Muscle of leg (tissue), 11 donors: ENCODE results near the gene CD99L2. TPM values are rescaled to one million over a fixed set of nuclear protein-coding genes. Genes with fewer than 3 reads are reported as not detected.
"Not testable (repeated sequence)": the region's sequence is repeated elsewhere in the genome, so short reads cannot be mapped to it uniquely, and the experiment has no call there.

Source experiments
- DNase-seq: peaks from one replicate; pipeline ENCODE4 v3.0.0; 2013
- H3K27ac ChIP-seq: one replicate; pipeline ENCODE4 v1.5.1; 2013; ENCODE audit warnings: mild to moderate bottlenecking, low read length, control low read depth
- H3K27me3 ChIP-seq: one replicate; pipeline ENCODE4 v1.6.1; 2013; ENCODE audit warnings: low read length; ENCODE audit not compliant: control insufficient read depth, insufficient read depth
- H3K36me3 ChIP-seq: one replicate; pipeline ENCODE4 v1.6.1; 2013; ENCODE audit warnings: low read length; ENCODE audit not compliant: control insufficient read depth, insufficient read depth
- H3K4me1 ChIP-seq: one replicate; pipeline ENCODE4 v1.6.1; 2013; ENCODE audit warnings: low read length; ENCODE audit not compliant: control insufficient read depth, insufficient read depth
- H3K4me3 ChIP-seq: one replicate; pipeline ENCODE4 v1.5.1; 2013; ENCODE audit warnings: low read length, control low read depth
- H3K9me3 ChIP-seq: replicated peaks from 2 replicates; pipeline ENCODE4 v1.6.1; 2013; ENCODE audit warnings: low read depth, low read length; ENCODE audit not compliant: control insufficient read depth
- WGBS: methylation state at CpG from one replicate; pipeline ENCODE4 v1.1.5; 2013; ENCODE audit warnings: missing lambda C conversion rate; ENCODE audit not compliant: insufficient coverage; 5-methylcytosine and 5-hydroxymethylcytosine counted together
- polyA plus RNA-seq, 8 donors: library from polyadenylated mRNA; unstranded; fragments of 120-200 nt; gene quantifications; one replicate each; pipeline versions ENCODE4 v1.2.1 to v1.2.3, GENCODE V29; 2013; ENCODE audit warnings: inconsistent platforms in 1 of 8, low replicate concordance in 1 of 8; ENCODE audit not compliant: insufficient read length in 8 of 8, insufficient read depth in 1 of 8
- total RNA-seq: library from RNA; stranded (reverse); fragments of 120-200 nt; gene quantifications from one replicate; pipeline ENCODE4 v1.2.4, GENCODE V29; 2013

CD99L2 gene
- total and polyA plus RNA-seq, 9 donors = 23.0 to 48.3 (median 41.6) TPM

DNA sequence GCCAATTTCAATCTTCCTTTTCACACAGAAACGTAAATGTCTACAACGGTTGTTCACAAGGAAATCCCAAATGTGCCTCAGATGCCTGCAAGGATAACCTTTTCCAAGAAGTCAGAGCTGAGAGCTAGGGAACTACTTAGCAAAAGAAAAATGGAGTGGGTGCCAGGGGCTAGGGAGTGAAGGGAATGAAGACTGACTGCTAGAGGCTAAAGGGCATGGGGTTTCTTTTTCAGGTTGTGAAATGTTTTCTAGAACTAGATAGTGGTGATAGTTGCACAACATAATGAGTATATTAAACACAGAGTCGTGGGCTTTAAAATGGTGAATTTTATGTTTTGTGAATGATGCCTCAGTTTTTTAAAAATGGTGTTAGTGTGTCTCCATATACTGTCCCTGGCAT, 53.4 kb downstream of the CD99L2 start:
- Histone ChIP-seq H3K9me3 (no peaks in the 10 kb centered on the region), H3K36me3 (no peaks in the 10 kb centered on the region), H3K27me3 (no peaks in the 10 kb centered on the region), H3K4me1 (no peaks in the 10 kb centered on the region), H3K27ac (no peak overlapping the region), H3K4me3 (no peak overlapping the region)
- no peak for DNase-seq
- no CpG with 5 or more reads among the region's 3 CpGs for WGBS

DNA sequence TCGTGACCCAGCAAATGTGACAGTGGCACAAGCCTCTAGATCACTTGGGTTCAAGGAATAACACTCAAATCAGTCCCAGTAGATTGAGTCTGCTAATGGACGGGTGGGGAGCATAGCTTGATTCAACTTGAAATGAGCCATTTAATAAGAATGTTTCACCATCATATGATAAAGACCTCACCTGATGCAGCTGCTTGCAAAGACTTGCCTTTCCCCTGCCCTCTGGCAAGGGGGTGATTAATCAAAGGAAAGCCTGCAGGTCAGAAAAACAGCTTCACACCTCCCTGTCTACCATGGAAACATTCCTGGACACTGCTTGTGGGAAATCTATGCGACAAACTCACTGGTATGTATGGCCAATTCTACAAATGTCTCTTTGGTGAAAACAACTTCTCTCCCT, 54.5 kb downstream of the CD99L2 start:
- Histone ChIP-seq H3K36me3 (no peaks in the 10 kb centered on the region), H3K9me3 (no peaks in the 10 kb centered on the region), H3K27me3 (no peaks in the 10 kb centered on the region), H3K27ac (no peak overlapping the region), H3K4me1 (no peaks in the 10 kb centered on the region), H3K4me3 (no peak overlapping the region)
- no peak for DNase-seq
- no CpG with 5 or more reads among the region's 3 CpGs for WGBS

DNA sequence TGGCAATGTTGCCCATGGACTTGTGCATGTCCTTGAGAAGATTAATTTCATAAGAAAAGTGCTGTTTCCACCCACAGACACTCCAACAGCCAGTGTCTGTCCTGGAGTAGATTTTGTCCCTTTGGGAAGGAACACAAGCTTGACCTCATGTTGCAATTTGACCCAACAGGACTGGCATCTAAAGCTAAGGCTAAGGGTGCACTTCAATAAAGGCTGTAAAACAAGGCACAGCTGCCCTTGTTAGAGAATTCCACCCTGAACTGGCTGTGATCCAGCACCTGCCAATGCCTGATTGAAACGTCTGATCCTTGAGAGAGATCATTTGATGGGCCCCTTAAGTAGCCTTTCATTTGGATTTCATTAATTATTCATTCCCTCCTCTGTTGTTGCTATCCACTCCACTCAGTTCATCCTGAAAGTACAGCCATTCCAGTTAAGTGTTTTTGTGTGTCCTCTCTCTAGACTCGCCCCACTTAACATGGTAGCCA, 56.2 kb downstream of the CD99L2 start:
- no peak for DNase-seq
- Histone ChIP-seq H3K4me3 (no peak overlapping the region), H3K9me3 (no peaks in the 10 kb centered on the region), H3K27ac (no peak overlapping the region), H3K4me1 (no peaks in the 10 kb centered on the region), H3K27me3 (no peaks in the 10 kb centered on the region), H3K36me3 (no peaks in the 10 kb centered on the region)
- WGBS = 43% methylated on average over 2 of the region's 2 CpGs

DNA sequence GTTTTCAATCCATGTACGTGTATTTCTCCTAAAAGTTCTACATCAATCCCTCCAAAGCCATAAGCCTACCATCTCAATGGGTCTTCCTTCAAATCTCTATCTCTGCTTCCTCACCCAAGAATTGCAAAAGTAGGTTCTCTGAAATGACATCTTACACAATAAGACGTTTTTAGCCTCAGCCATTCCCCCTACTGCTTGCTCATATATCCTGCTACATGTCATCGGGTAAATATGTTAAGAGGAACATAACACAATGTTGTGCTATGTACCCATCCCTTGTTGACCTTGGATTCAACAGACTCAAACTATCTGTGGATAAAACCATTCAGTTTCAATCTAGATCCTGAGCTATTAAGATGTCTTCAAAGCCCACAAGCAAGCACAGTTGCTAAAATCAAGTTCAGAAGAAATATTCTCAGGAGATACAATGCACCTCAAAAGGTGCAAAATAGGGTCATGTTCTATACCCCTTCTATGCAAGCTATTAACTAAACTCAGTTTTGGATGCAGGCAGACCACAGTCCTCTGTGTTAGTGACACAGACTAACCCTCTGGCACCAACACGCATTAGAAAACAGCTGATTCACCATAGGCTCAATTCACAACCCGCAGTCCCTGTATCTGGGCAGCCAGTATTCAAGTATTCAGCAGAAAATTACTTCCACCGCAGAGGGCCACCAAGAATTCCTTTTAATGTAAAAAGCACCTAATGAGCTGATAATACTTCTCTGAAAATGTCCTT, 56.8 kb downstream of the CD99L2 start:
- no peaks in the 10 kb centered on the region for H3K27me3 ChIP-seq
- no peaks in the 10 kb centered on the region for H3K4me1 ChIP-seq
- no peak for DNase-seq
- no peak overlapping the region for H3K27ac ChIP-seq
- H3K9me3 ChIP-seq = no peaks in the 10 kb centered on the region
- no peak overlapping the region for H3K4me3 ChIP-seq
- H3K36me3 ChIP-seq = no peaks in the 10 kb centered on the region
- WGBS = 66% methylated on average over 2 of the region's 6 CpGs

DNA sequence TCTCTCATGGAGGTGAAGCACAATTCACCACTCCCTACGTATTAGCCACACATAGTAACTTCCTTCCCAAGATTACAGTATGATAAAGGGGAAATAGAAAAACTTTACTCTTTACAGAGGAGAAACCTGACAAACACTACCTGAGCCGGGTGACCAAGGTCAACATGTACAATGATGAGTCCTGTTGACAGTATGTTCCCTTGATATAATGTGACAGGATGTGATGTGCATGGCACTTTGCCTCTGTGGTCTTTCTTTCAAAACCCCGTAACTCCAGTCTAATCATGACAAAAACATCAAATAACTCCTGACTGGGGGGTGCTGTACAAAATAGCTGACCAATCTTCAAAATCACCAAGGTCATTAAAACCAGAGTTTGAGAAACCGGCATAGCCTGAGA, 60.6 kb downstream of the CD99L2 start:
- Histone ChIP-seq H3K27me3 (no peaks in the 10 kb centered on the region), H3K4me1 (no peaks in the 10 kb centered on the region), H3K9me3 (peaks cover 5% of the 10 kb centered on the region), H3K36me3 (no peaks in the 10 kb centered on the region), H3K4me3 (no peak overlapping the region), H3K27ac (no peak overlapping the region)
- WGBS = no CpG with 5 or more reads among the region's 4 CpGs
- no peak for DNase-seq

DNA sequence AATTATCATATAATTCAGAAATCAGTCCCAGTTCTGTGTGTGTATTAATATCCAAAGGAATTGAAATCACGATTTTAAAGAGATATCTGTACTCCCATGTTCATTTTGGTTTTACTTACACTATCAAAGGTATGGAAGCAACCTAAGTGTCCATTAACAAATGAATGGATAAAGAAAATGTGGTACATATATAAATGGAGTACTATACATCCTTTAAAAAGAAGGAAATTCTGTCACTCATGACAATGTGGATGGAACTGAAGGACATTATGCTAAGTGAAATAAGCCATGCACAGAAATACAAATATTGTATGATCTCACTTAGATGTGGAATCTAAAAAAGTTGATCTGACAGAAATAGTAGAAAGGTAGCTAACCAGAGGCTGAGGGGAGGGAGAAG, 63.8 kb downstream of the CD99L2 start:
- Histone ChIP-seq H3K9me3 (peaks cover 5% of the 10 kb centered on the region), H3K4me1 (no peaks in the 10 kb centered on the region), H3K36me3 (no peaks in the 10 kb centered on the region), H3K27ac (no peak overlapping the region), H3K27me3 (no peaks in the 10 kb centered on the region), H3K4me3 (no peak overlapping the region)
- DNase-seq = no peak
- WGBS = no CpG with 5 or more reads among the region's 1 CpG

DNA sequence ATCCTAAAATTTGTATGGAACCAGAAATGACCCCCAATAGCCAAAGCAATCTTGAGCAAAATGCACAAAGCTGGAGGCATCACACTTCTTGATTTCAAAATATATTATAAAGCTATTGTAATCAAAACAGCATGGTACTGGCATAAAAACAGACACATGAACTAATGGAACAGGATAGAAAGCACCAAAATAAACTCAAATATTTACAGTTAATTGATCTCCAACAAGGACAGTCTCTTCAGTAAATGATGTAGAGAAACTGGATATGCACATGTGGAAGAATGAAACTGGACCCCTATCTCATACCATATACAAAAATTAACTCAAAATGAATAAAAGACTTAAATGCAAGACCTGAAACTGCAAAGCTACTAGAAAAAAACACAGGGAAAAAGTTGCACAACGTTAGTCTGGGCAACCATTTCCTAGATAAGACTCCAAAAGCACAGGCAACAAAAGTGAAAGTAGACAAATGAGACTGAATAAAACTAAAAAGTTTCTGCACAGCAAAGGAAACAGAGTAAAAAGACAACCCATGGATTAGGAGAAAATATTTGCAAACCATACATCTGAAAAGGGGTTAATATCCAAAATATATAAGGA, 64.9 kb downstream of the CD99L2 start:
- no CpG with 5 or more reads among the region's 1 CpG for WGBS

DNA sequence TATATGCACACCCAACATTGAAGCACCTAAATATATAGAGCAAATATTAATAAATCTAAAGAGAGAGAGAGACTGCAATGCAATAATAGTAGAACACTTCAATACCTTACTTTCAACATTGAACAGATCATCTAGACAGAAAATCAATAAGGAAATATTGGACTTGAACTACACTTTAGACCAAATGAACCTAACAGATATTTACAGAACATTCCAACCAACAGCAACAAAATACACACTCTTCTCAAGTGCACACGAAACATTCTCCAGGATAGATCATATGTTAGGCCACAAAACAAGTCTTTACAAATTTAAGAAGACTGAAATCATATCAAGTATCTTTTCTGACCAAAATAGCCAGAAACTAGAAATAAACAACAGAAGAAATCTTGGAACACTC, 66.6 kb downstream of the CD99L2 start:
- Histone ChIP-seq H3K4me3 (no peak overlapping the region), H3K27ac (no peak overlapping the region), H3K27me3 (no peaks in the 10 kb centered on the region), H3K4me1 (no peaks in the 10 kb centered on the region), H3K9me3 (peaks cover 5% of the 10 kb centered on the region), H3K36me3 (peaks cover 9% of the 10 kb centered on the region)
- no peak for DNase-seq
- no CpG with 5 or more reads among the region's 1 CpG for WGBS

More for the DNA sequence above, 64.9 kb downstream of the CD99L2 start:
- Histone ChIP-seq H3K9me3 (peaks cover 5% of the 10 kb centered on the region), H3K27ac (no peak overlapping the region), H3K36me3 (no peaks in the 10 kb centered on the region), H3K4me3 (no peak overlapping the region), H3K4me1 (no peaks in the 10 kb centered on the region), H3K27me3 (no peaks in the 10 kb centered on the region)
- DNase-seq = no peak

DNA sequence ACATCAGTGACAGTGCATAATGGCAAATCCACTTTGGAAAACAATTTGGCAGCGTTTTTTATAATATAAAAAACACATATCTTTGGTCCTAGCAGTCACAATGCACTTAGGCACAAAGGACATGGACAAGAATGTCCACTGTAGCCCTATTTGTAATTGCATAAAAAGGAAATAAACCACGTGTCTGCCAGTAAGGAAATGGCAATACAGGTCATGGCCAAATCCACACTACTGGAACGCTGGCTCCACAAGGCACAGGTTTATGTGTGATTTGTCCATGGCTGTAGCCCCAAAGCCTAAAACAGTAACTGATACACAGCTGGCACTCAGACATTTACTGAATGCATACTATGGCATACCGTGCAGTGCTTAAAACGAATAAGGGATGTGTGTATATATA, 69.7 kb downstream of the CD99L2 start:
- Histone ChIP-seq H3K4me3 (no peak overlapping the region), H3K27me3 (no peaks in the 10 kb centered on the region), H3K36me3 (peaks cover 9% of the 10 kb centered on the region), H3K9me3 (peaks cover 4% of the 10 kb centered on the region), H3K27ac (no peak overlapping the region), H3K4me1 (no peaks in the 10 kb centered on the region)
- no peak for DNase-seq
- WGBS = 60% methylated on average over 1 of the region's 5 CpGs

DNA sequence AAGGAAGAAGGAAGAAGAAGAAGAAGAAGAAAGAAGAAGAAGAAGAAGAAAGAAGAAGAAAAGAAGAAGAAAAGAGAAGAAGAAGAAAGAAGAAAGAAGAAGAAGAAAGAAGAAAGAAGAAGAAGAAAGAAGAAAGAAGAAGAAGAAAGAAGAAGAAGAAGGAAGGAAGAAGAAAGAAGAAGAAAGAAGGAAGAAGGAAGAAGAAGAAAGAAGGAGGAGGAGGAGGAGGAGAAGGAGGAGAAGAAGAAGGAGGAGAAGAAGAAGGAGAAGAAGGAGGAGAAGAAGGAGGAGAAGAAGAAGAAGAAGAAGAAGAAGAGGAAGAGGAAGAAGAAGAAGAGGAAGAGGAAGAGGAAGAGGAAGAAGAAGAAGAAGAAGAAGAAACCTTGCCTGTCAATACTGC, 74.1 kb downstream of the CD99L2 start:
- not testable (repeated sequence) for H3K4me1 ChIP-seq

More for the DNA sequence above, 74.1 kb downstream of the CD99L2 start:
- H3K27ac ChIP-seq, H3K9me3 ChIP-seq, H3K36me3 ChIP-seq, H3K4me3 ChIP-seq, H3K27me3 ChIP-seq, DNase-seq: not testable (repeated sequence)
